Measurements from ENCODE around the gene EHBP1. TPM values are rescaled to one million over a fixed set of nuclear protein-coding genes. Genes with fewer than 3 reads are reported as not detected.
"Not testable (repeated sequence)": the region's sequence is repeated elsewhere in the genome, so short reads cannot be mapped to it uniquely, and the experiment has no call there.

Gene EHBP1
- total RNA-seq, 1 donor from 2014 or later: 63.4 TPM

GRCh38 chr2:62743506-62743905, 38.0 kb downstream of the EHBP1 start:
- no peak for DNase-seq
- H3K36me3 Mint-ChIP-seq (ENCODE audit: unreplicated experiment): no peaks in the 10 kb centered on the region
- peaks cover 1% of the 10 kb centered on the region for H3K4me1 Mint-ChIP-seq (ENCODE audit: low read depth, unreplicated experiment)
- no peak for TF ChIP-seq CTCF (IDR thresholded peaks at IDR 0.05; ENCODE audit: partially characterized antibody, unreplicated experiment)
- peaks cover 5% of the 10 kb centered on the region for H3K27me3 Mint-ChIP-seq (ENCODE audit: unreplicated experiment)
- H3K9me3 Mint-ChIP-seq (ENCODE audit: unreplicated experiment): no peaks in the 10 kb centered on the region
- no peak overlapping the region for H3K4me3 Mint-ChIP-seq (ENCODE audit: unreplicated experiment)
- no peak overlapping the region for H3K27ac Mint-ChIP-seq (ENCODE audit: unreplicated experiment)

- Mint-ChIP-seq H3K4me3 (ENCODE audit: unreplicated experiment) (no peak overlapping the region), H3K27ac (ENCODE audit: unreplicated experiment) (no peak overlapping the region), H3K27me3 (ENCODE audit: unreplicated experiment) (peaks cover 5% of the 10 kb centered on the region), H3K9me3 (ENCODE audit: unreplicated experiment) (no peaks in the 10 kb centered on the region), H3K36me3 (ENCODE audit: unreplicated experiment) (no peaks in the 10 kb centered on the region), H3K4me1 (ENCODE audit: low read depth, unreplicated experiment) (no peaks in the 10 kb centered on the region)
- DNase-seq: no peak
- TF ChIP-seq CTCF (IDR thresholded peaks at IDR 0.05; ENCODE audit: partially characterized antibody, unreplicated experiment): no peak
Measured at GRCh38 chr2:62744603-62745002, 39.1 kb downstream of the EHBP1 start.

- no peak overlapping the region for H3K4me3 Mint-ChIP-seq (ENCODE audit: unreplicated experiment)
- H3K27me3 Mint-ChIP-seq (ENCODE audit: unreplicated experiment): peaks cover 5% of the 10 kb centered on the region
- no peaks in the 10 kb centered on the region for H3K36me3 Mint-ChIP-seq (ENCODE audit: unreplicated experiment)
- H3K9me3 Mint-ChIP-seq (ENCODE audit: unreplicated experiment): no peaks in the 10 kb centered on the region
- no peak for DNase-seq
- H3K27ac Mint-ChIP-seq (ENCODE audit: unreplicated experiment): no peak overlapping the region
- TF ChIP-seq CTCF (IDR thresholded peaks at IDR 0.05; ENCODE audit: partially characterized antibody, unreplicated experiment): no peak
- no peaks in the 10 kb centered on the region for H3K4me1 Mint-ChIP-seq (ENCODE audit: low read depth, unreplicated experiment)
Measured at GRCh38 chr2:62745891-62746481, 40.5 kb downstream of the EHBP1 start.

GRCh38 chr2:62747169-62747568, 41.7 kb downstream of the EHBP1 start:
- peaks cover 7% of the 10 kb centered on the region for H3K36me3 Mint-ChIP-seq (ENCODE audit: unreplicated experiment)
- TF ChIP-seq CTCF (IDR thresholded peaks at IDR 0.05; ENCODE audit: partially characterized antibody, unreplicated experiment): no peak
- H3K27ac Mint-ChIP-seq (ENCODE audit: unreplicated experiment): no peak overlapping the region
- no peak overlapping the region for H3K4me3 Mint-ChIP-seq (ENCODE audit: unreplicated experiment)
- H3K9me3 Mint-ChIP-seq (ENCODE audit: unreplicated experiment): peaks cover 3% of the 10 kb centered on the region
- H3K27me3 Mint-ChIP-seq (ENCODE audit: unreplicated experiment): peaks cover 5% of the 10 kb centered on the region
- DNase-seq: no peak
- H3K4me1 Mint-ChIP-seq (ENCODE audit: low read depth, unreplicated experiment): no peaks in the 10 kb centered on the region

- Mint-ChIP-seq H3K4me1 (ENCODE audit: low read depth, unreplicated experiment) (no peaks in the 10 kb centered on the region), H3K27ac (ENCODE audit: unreplicated experiment) (no peak overlapping the region), H3K4me3 (ENCODE audit: unreplicated experiment) (no peak overlapping the region), H3K9me3 (ENCODE audit: unreplicated experiment) (peaks cover 5% of the 10 kb centered on the region), H3K27me3 (ENCODE audit: unreplicated experiment) (peaks cover 3% of the 10 kb centered on the region), H3K36me3 (ENCODE audit: unreplicated experiment) (peaks cover 7% of the 10 kb centered on the region)
- no peak for DNase-seq
- no peak for TF ChIP-seq CTCF (IDR thresholded peaks at IDR 0.05; ENCODE audit: partially characterized antibody, unreplicated experiment)
Measured at GRCh38 chr2:62747876-62748275, 42.4 kb downstream of the EHBP1 start.

GRCh38 chr2:62749111-62749510, 43.6 kb downstream of the EHBP1 start:
- DNase-seq; H3K9me3 Mint-ChIP-seq (ENCODE audit: unreplicated experiment); H3K27ac Mint-ChIP-seq (ENCODE audit: unreplicated experiment); H3K4me3 Mint-ChIP-seq (ENCODE audit: unreplicated experiment); H3K27me3 Mint-ChIP-seq (ENCODE audit: unreplicated experiment); H3K4me1 Mint-ChIP-seq (ENCODE audit: low read depth, unreplicated experiment): not testable (repeated sequence)
- peaks cover 14% of the 10 kb centered on the region for H3K36me3 Mint-ChIP-seq (ENCODE audit: unreplicated experiment)

All from glutamatergic neuron (in vitro differentiated cells).